ENCODE data around the gene PDZRN4.

The PDZRN4 gene

DNA sequence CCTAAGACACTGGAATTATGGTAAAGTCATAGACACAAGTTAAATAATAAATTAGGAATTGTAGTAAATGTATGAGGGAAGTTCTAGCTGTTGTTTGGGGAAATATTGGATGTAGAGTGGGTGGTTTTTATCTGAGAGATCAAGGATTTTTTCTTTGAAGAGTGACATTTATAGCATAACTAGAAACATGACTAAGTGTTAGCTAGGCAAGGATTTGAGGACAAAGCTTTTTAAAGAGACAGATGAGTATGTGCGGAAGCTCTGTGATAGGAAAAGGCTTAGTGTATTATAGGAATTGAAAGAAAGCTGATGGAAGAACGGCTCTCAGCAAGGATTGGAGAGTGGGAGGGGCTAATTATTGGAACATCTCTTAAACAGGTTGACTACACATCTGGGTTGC lies 24.5 kb downstream of the PDZRN4 start:
- Histone ChIP-seq H3K4me3 (ENCODE audit: low read depth, low read length) (no peak overlapping the region), H3K9ac (no peak overlapping the region), H3K4me1 (no peaks in the 10 kb centered on the region), H3K36me3 (ENCODE audit: control insufficient read depth, insufficient read depth, low read length) (no peaks in the 10 kb centered on the region), H3K4me2 (ENCODE audit: low read length) (no peak overlapping the region), H3K79me2 (no peaks in the 10 kb centered on the region), H3K27me3 (ENCODE audit: control insufficient read depth, insufficient read depth, low read length) (no peaks in the 10 kb centered on the region), H2AFZ (no peak overlapping the region), H3K9me3 (ENCODE audit: control insufficient read depth, low read length) (no peaks in the 10 kb centered on the region), H3K27ac (no peak overlapping the region)
- TF ChIP-seq, protein P1, sequence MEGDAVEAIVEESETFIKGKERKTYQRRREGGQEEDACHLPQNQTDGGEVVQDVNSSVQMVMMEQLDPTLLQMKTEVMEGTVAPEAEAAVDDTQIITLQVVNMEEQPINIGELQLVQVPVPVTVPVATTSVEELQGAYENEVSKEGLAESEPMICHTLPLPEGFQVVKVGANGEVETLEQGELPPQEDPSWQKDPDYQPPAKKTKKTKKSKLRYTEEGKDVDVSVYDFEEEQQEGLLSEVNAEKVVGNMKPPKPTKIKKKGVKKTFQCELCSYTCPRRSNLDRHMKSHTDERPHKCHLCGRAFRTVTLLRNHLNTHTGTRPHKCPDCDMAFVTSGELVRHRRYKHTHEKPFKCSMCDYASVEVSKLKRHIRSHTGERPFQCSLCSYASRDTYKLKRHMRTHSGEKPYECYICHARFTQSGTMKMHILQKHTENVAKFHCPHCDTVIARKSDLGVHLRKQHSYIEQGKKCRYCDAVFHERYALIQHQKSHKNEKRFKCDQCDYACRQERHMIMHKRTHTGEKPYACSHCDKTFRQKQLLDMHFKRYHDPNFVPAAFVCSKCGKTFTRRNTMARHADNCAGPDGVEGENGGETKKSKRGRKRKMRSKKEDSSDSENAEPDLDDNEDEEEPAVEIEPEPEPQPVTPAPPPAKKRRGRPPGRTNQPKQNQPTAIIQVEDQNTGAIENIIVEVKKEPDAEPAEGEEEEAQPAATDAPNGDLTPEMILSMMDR (IDR thresholded peaks at IDR 0.05) = no peak

DNA sequence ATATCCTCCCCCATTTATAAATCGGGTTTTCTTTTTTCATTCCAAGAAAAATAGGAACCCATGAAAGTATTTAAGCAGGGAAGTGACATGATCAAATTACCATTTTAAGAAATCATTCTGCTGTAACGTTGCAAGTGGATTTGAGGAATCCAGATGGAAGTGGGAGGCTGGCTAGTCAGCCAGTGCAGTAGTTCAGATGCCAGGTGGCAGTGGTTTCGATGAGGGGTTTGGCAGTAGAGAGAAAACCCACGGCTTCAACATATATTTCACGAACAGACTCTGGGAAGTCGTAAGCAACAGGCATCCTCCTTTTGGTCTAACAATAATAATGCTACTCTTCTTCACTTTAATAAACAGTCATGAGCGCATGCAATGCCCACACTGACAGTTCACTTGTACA lies 25.0 kb downstream of the PDZRN4 start:
- H3K4me3 ChIP-seq (ENCODE audit: low read depth, low read length) = no peak overlapping the region
- TF ChIP-seq, protein P1 (IDR thresholded peaks at IDR 0.05) = no peak
- no peak overlapping the region for H3K27ac ChIP-seq
- no peak overlapping the region for H3K9ac ChIP-seq
- H3K9me3 ChIP-seq (ENCODE audit: control insufficient read depth, low read length) = no peaks in the 10 kb centered on the region
- H3K4me2 ChIP-seq (ENCODE audit: low read length) = no peak overlapping the region
- H3K36me3 ChIP-seq (ENCODE audit: control insufficient read depth, insufficient read depth, low read length) = no peaks in the 10 kb centered on the region
- H3K79me2 ChIP-seq = no peaks in the 10 kb centered on the region
- no peaks in the 10 kb centered on the region for H3K4me1 ChIP-seq
- H2AFZ ChIP-seq = no peak overlapping the region
- H3K27me3 ChIP-seq (ENCODE audit: control insufficient read depth, insufficient read depth, low read length) = no peaks in the 10 kb centered on the region

DNA sequence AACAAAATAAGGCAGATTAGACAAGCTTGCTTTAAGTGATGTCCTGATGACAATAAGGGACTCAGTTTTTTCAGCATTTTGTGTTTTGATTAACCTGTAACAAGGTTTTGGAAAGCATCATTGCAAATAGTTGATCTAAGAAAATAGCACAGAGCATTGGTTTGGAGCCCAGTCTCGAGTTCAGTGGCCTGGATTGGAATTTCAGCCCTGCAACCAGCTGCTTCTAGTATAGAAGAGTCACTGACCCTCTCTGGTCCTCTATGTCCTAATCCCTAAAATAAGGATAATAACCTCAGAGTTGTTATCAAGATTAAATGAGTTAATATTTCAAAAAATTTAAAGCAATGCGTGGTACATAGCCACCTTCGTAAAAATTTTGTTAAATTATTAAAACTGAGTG lies 25.5 kb downstream of the PDZRN4 start:
- Histone ChIP-seq H3K36me3 (ENCODE audit: control insufficient read depth, insufficient read depth, low read length) (no peaks in the 10 kb centered on the region), H3K4me3 (ENCODE audit: low read depth, low read length) (no peak overlapping the region), H3K4me1 (no peaks in the 10 kb centered on the region), H2AFZ (no peak overlapping the region), H3K9me3 (ENCODE audit: control insufficient read depth, low read length) (no peaks in the 10 kb centered on the region), H3K27me3 (ENCODE audit: control insufficient read depth, insufficient read depth, low read length) (no peaks in the 10 kb centered on the region), H3K9ac (no peak overlapping the region), H3K4me2 (ENCODE audit: low read length) (no peak overlapping the region), H3K79me2 (no peaks in the 10 kb centered on the region), H3K27ac (no peak overlapping the region)
- TF ChIP-seq, protein P1 (IDR thresholded peaks at IDR 0.05) = no peak

DNA sequence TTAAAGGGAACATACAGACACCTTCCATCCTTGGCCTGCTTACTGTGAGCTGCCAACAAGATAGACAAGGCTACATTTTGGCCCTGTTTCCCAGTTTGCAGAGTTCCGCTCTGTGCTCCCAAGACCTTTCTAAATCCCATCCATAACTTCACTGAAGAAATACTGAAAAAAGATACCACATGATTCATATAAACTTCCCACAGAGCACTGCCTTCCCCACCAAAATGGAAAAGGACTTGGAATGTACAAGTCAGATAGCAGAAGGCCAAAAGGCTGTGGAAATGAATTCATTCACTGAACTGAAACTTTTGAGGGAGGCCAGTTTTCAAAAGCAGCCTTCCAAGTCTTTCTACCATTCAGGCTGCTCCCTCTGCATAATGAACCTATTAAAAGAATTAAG lies 29.6 kb downstream of the PDZRN4 start:
- Histone ChIP-seq H3K9ac (no peak overlapping the region), H3K4me2 (ENCODE audit: low read length) (no peak overlapping the region), H3K4me1 (no peaks in the 10 kb centered on the region), H3K27ac (no peak overlapping the region), H3K36me3 (ENCODE audit: control insufficient read depth, insufficient read depth, low read length) (no peaks in the 10 kb centered on the region), H3K79me2 (no peaks in the 10 kb centered on the region), H2AFZ (no peak overlapping the region), H3K9me3 (ENCODE audit: control insufficient read depth, low read length) (no peaks in the 10 kb centered on the region), H3K4me3 (ENCODE audit: low read depth, low read length) (no peak overlapping the region), H3K27me3 (ENCODE audit: control insufficient read depth, insufficient read depth, low read length) (no peaks in the 10 kb centered on the region)
- TF ChIP-seq, protein P1 (IDR thresholded peaks at IDR 0.05) = no peak

DNA sequence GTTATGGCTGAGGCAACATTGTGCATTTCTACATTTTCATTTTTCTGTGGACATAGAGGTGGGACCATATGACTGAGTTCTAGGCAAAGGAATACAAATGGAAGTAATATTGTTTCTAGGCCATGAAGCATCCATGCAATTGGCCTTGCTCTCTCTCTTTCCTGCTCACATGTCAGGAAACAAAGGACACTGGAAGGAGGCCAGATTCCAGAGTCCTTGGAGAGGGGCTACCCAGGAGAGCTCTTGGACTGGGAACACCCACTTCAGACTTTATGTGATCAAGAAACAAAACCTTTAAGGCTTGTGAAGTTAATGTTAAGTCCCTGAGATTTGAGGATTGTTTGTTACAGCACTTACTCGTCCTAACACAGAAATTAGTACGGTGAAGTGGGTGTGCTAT lies 32.8 kb downstream of the PDZRN4 start:
- Histone ChIP-seq H3K4me1 (no peaks in the 10 kb centered on the region), H3K9me3 (ENCODE audit: control insufficient read depth, low read length) (no peaks in the 10 kb centered on the region), H3K9ac (no peak overlapping the region), H3K36me3 (ENCODE audit: control insufficient read depth, insufficient read depth, low read length) (no peaks in the 10 kb centered on the region), H3K27ac (no peak overlapping the region), H3K4me3 (ENCODE audit: low read depth, low read length) (no peak overlapping the region), H3K27me3 (ENCODE audit: control insufficient read depth, insufficient read depth, low read length) (no peaks in the 10 kb centered on the region), H3K4me2 (ENCODE audit: low read length) (no peak overlapping the region), H3K79me2 (no peaks in the 10 kb centered on the region), H2AFZ (no peak overlapping the region)
- TF ChIP-seq, protein P1 (IDR thresholded peaks at IDR 0.05) = no peak

All from parathyroid adenoma (tissue), 2 donors.